NCI-H128 (cell line): ENCODE results near the gene LST1.

Experiments
- DNase-seq: peaks from one replicate; lab custom pipeline; 2025; ENCODE audit not compliant: unreplicated experiment; lab: John Stamatoyannopoulos, UW

LST1 gene

GRCh38 chr6:31559958-31560696, 25.9 kb upstream of the LST1 start:
- DNase-seq, result no peak

GRCh38 chr6:31560697-31561058, 25.4 kb upstream of the LST1 start:
- no peak for DNase-seq

GRCh38 chr6:31567531-31568370, 18.3 kb upstream of the LST1 start:
- no peak for DNase-seq

GRCh38 chr6:31568537-31568961, 17.5 kb upstream of the LST1 start:
- no peak for DNase-seq

GRCh38 chr6:31569861-31570536, 16.1 kb upstream of the LST1 start:
- DNase-seq, result no peak

- DNase-seq, result no peak
Observed at GRCh38 chr6:31572041-31572911, 13.8 kb upstream of the LST1 start, which contains the start of gene LTA. Gene LTA (plus strand): TSS chr6:31572289. CDS start chr6:31572743, 454 bp downstream.

- DNase-seq, result no peak
Observed at GRCh38 chr6:31573239-31574105, 12.6 kb upstream of the LST1 start.

GRCh38 chr6:31574106-31575061, 11.7 kb upstream of the LST1 start:
- no peak for DNase-seq

- DNase-seq, result no peak
Observed at GRCh38 chr6:31575335-31575901, 10.7 kb upstream of the LST1 start, which contains the start of gene TNF. Gene TNF (plus strand): TSS chr6:31575565. CDS start chr6:31575742, 177 bp downstream.

- no peak for DNase-seq
Observed at GRCh38 chr6:31575952-31576685, 10.0 kb upstream of the LST1 start.

GRCh38 chr6:31576897-31577578, 9.0 kb upstream of the LST1 start:
- no peak for DNase-seq

- no peak for DNase-seq
Observed at GRCh38 chr6:31577579-31577966, 8.5 kb upstream of the LST1 start.

GRCh38 chr6:31578184-31579118, 7.6 kb upstream of the LST1 start:
- DNase-seq, result no peak

GRCh38 chr6:31579119-31579505, 7.0 kb upstream of the LST1 start:
- no peak for DNase-seq

- no peak for DNase-seq
Observed at GRCh38 chr6:31579546-31580437, 6.3 kb upstream of the LST1 start.
